ENCODE measurements around the gene DNAH3. TPM values are rescaled to one million over a fixed set of nuclear protein-coding genes. Genes with fewer than 3 reads are reported as not detected.
A peak's percentile ranks its signal among the peaks of the same experiment; 100 is the strongest.
"Not testable (repeated sequence)": the region's sequence is repeated elsewhere in the genome, so short reads cannot be mapped to it uniquely, and the experiment has no call there.

The DNAH3 gene
- total RNA-seq, 2 donors from 2014 or later = 0.03 TPM; not detected in 1

DNA sequence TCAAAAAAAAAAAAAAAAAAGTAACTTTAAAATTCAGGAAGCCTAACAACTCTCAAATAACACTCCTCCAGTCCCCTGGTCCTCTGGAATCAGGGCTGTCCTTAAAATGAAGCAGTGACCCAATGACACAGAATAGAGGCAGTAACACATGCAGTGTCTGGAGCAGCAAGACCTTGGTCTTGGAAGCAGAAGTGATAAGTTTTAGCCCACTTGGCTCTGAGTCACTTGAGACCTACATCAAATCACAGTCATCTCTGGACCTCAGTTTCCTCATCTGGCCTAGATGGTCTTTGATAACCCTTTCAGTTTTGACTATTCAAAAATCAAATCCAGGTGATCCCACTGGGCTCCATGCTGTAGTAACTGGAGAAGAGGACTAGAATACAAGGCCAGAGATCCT is 211.0 kb downstream of the DNAH3 start:
- DNase-seq (ENCODE audit: low spot score) = no peak
- Mint-ChIP-seq H3K4me3 (peak overlapping the region; percentile 48), H3K9me3 (no peaks in the 10 kb centered on the region), H3K27ac (peak overlapping the region in 1 of 2 donors; percentile 72), H3K4me1 (ENCODE audit: low read depth in 2 of 2) (peaks cover 30 to 46% of the 10 kb centered on the region in 2 donors), H3K36me3 (no peaks in the 10 kb centered on the region), H3K27me3 (no peaks in the 10 kb centered on the region)
- peak; percentile 62 to 73 for ATAC-seq

GRCh38 chr16:20938426-20938825 is 212.2 kb downstream of the DNAH3 start:
- Mint-ChIP-seq H3K9me3 (no peaks in the 10 kb centered on the region), H3K27ac (peak overlapping the region; percentile 75 to 80), H3K4me3 (peak overlapping the region; percentile 65), H3K36me3 (no peaks in the 10 kb centered on the region), H3K4me1 (ENCODE audit: low read depth in 2 of 2) (peaks cover 23 to 34% of the 10 kb centered on the region in 2 donors), H3K27me3 (no peaks in the 10 kb centered on the region)
- DNase-seq (ENCODE audit: low spot score) (no peak), ATAC-seq (peak; percentile 80 to 85)

- H3K9me3 Mint-ChIP-seq = no peaks in the 10 kb centered on the region
- DNase-seq (ENCODE audit: low spot score) = no peak
- H3K4me1 Mint-ChIP-seq (ENCODE audit: low read depth in 2 of 2) = peaks cover 21 to 31% of the 10 kb centered on the region in 2 donors
- no peaks in the 10 kb centered on the region for H3K36me3 Mint-ChIP-seq
- no peaks in the 10 kb centered on the region for H3K27me3 Mint-ChIP-seq
- peak overlapping the region; percentile 65 for H3K4me3 Mint-ChIP-seq
- no peak for ATAC-seq
- peak overlapping the region; percentile 75 to 80 for H3K27ac Mint-ChIP-seq
Observed at GRCh38 chr16:20937736-20938135, 212.9 kb downstream of the DNAH3 start.

- ATAC-seq (no peak), DNase-seq (ENCODE audit: low spot score) (no peak)
- peaks cover 6 to 10% of the 10 kb centered on the region in 2 donors for H3K4me1 Mint-ChIP-seq (ENCODE audit: low read depth in 2 of 2)
- H3K4me3 Mint-ChIP-seq = no peak overlapping the region
- H3K27me3 Mint-ChIP-seq = no peaks in the 10 kb centered on the region
- no peak overlapping the region for H3K27ac Mint-ChIP-seq
- no peaks in the 10 kb centered on the region for H3K36me3 Mint-ChIP-seq
- no peaks in the 10 kb centered on the region for H3K9me3 Mint-ChIP-seq
Observed at GRCh38 chr16:20933589-20933988, 217.1 kb downstream of the DNAH3 start.

DNA sequence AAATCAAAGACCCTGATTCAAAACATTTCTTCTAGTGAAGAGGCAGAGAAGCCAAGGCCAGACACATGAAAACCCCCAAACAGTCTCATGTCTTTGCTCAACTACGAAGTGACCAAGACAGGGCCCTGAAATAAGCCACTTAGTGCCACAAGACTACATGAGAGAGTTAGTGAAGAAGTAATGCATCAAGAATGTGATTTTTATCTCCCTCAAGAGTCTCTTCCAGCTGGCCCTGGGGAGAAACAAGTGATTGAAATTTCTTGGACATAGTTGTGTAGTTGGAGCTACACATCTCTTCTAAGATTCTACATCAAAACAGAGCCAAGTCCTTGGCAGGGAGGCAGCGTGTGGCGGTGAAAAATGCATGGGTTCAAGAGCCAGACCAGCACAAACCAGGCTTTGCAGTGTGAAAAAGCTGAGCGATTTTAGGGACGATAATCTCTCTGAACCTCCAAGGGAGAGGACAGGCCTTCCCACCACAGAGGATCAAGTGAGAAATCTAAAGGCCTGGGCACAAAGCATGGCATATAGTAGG is 219.5 kb downstream of the DNAH3 start:
- H3K4me1 Mint-ChIP-seq (ENCODE audit: low read depth in 2 of 2) = peaks cover 0 to 3% of the 10 kb centered on the region in 2 donors
- no peak overlapping the region for H3K27ac Mint-ChIP-seq
- DNase-seq (ENCODE audit: low spot score) (no peak), ATAC-seq (no peak)
- H3K9me3 Mint-ChIP-seq = no peaks in the 10 kb centered on the region
- H3K36me3 Mint-ChIP-seq = no peaks in the 10 kb centered on the region
- no peaks in the 10 kb centered on the region for H3K27me3 Mint-ChIP-seq
- no peak overlapping the region for H3K4me3 Mint-ChIP-seq

GRCh38 chr16:20930365-20930690 is 220.3 kb downstream of the DNAH3 start:
- H3K36me3 Mint-ChIP-seq = peaks cover 7% of the 10 kb centered on the region
- no peak for DNase-seq (ENCODE audit: low spot score)

GRCh38 chr16:20929676-20930364 is 220.8 kb downstream of the DNAH3 start:
- not testable (repeated sequence) for ATAC-seq; H3K27ac Mint-ChIP-seq; DNase-seq (ENCODE audit: low spot score); H3K9me3 Mint-ChIP-seq; H3K36me3 Mint-ChIP-seq; H3K4me3 Mint-ChIP-seq; H3K4me1 Mint-ChIP-seq (ENCODE audit: low read depth in 2 of 2); H3K27me3 Mint-ChIP-seq

More at GRCh38 chr16:20930365-20930690, 220.3 kb downstream of the DNAH3 start:
- Mint-ChIP-seq H3K9me3 (no peaks in the 10 kb centered on the region), H3K4me1 (ENCODE audit: low read depth in 2 of 2) (peaks cover 0 to 3% of the 10 kb centered on the region in 2 donors), H3K27ac (no peak overlapping the region), H3K27me3 (no peaks in the 10 kb centered on the region), H3K4me3 (no peak overlapping the region)
- ATAC-seq = no peak

GRCh38 chr16:20928774-20929411 is 221.8 kb downstream of the DNAH3 start:
- no peak overlapping the region for H3K4me3 Mint-ChIP-seq
- H3K9me3 Mint-ChIP-seq = no peaks in the 10 kb centered on the region
- ATAC-seq (no peak), DNase-seq (ENCODE audit: low spot score) (no peak)
- H3K27me3 Mint-ChIP-seq = no peaks in the 10 kb centered on the region
- H3K36me3 Mint-ChIP-seq = peaks cover 7% of the 10 kb centered on the region
- peaks cover 0 to 3% of the 10 kb centered on the region in 2 donors for H3K4me1 Mint-ChIP-seq (ENCODE audit: low read depth in 2 of 2)
- H3K27ac Mint-ChIP-seq = no peak overlapping the region

DNA sequence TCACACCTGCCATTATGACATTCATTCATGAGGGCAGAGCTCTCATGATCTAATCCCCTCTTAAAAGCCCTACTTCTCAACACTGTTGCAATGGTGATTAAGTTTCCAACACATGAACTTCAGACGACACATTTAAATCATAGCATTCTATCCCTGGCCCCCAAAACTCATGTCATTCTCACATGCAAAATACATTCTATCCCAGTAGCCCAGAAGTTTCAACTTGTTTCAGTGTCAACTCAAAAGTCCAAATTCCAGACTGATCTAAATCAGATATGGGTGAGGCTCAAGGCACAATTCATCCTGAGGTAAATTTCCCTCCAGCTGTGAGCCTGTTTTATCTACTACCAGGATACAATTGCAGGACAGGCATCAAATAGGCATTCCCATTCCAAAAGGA is 224.9 kb downstream of the DNAH3 start:
- H3K9me3 Mint-ChIP-seq = no peaks in the 10 kb centered on the region
- no peak overlapping the region for H3K4me3 Mint-ChIP-seq
- peaks cover 0 to 3% of the 10 kb centered on the region in 2 donors for H3K4me1 Mint-ChIP-seq (ENCODE audit: low read depth in 2 of 2)
- ATAC-seq = no peak
- no peak for DNase-seq (ENCODE audit: low spot score)
- peaks cover 11% of the 10 kb centered on the region for H3K36me3 Mint-ChIP-seq
- H3K27ac Mint-ChIP-seq = no peak overlapping the region
- no peaks in the 10 kb centered on the region for H3K27me3 Mint-ChIP-seq

DNA sequence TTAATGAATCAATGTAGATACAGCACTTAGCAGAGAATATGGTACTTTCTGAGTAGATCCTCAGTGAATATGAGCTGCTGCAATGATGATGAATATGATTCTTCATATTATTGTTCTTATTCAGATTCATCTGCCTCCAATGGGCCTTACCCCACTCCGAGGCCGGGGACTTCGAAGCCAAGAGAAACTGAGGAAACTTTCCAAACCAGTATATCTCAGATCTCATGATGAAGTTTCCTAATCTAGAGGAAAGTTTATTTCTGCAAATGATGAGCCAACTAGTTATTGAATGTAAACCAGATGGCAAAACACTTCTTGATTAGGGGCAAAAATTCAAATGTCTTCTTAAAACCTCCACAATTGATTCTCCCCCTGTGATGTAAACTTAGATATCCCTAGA is 226.8 kb downstream of the DNAH3 start:
- DNase-seq (ENCODE audit: low spot score) = no peak
- H3K4me3 Mint-ChIP-seq = no peak overlapping the region
- no peak for ATAC-seq
- peaks cover 5% of the 10 kb centered on the region in 2 donors for H3K4me1 Mint-ChIP-seq (ENCODE audit: low read depth in 2 of 2)
- peak overlapping the region in 1 of 2 donors; percentile 20 for H3K27ac Mint-ChIP-seq
- H3K36me3 Mint-ChIP-seq = peaks cover 11% of the 10 kb centered on the region
- no peaks in the 10 kb centered on the region for H3K9me3 Mint-ChIP-seq
- no peaks in the 10 kb centered on the region for H3K27me3 Mint-ChIP-seq

- no peaks in the 10 kb centered on the region for H3K9me3 Mint-ChIP-seq
- peaks cover 19 to 25% of the 10 kb centered on the region in 2 donors for H3K4me1 Mint-ChIP-seq (ENCODE audit: low read depth in 2 of 2)
- no peak overlapping the region for H3K27ac Mint-ChIP-seq
- H3K36me3 Mint-ChIP-seq = peaks cover 26% of the 10 kb centered on the region
- ATAC-seq (no peak), DNase-seq (ENCODE audit: low spot score) (no peak)
- no peaks in the 10 kb centered on the region for H3K27me3 Mint-ChIP-seq
- no peak overlapping the region for H3K4me3 Mint-ChIP-seq
Observed at GRCh38 chr16:20920799-20921198, 229.8 kb downstream of the DNAH3 start.

GRCh38 chr16:20920091-20920490 is 230.6 kb downstream of the DNAH3 start:
- DNase-seq (ENCODE audit: low spot score) = no peak
- H3K9me3 Mint-ChIP-seq = no peaks in the 10 kb centered on the region

GRCh38 chr16:20918486-20919239 is 232.0 kb downstream of the DNAH3 start:
- Mint-ChIP-seq H3K36me3 (peaks cover 21% of the 10 kb centered on the region), H3K4me1 (ENCODE audit: low read depth in 2 of 2) (peaks cover 22 to 25% of the 10 kb centered on the region in 2 donors), H3K9me3 (no peaks in the 10 kb centered on the region), H3K4me3 (no peak overlapping the region), H3K27ac (peak overlapping the region; percentile 22 to 44), H3K27me3 (no peaks in the 10 kb centered on the region)
- no peak for ATAC-seq
- no peak for DNase-seq (ENCODE audit: low spot score)

More at GRCh38 chr16:20920091-20920490, 230.6 kb downstream of the DNAH3 start:
- ATAC-seq = no peak
- H3K27me3 Mint-ChIP-seq = no peaks in the 10 kb centered on the region
- H3K4me1 Mint-ChIP-seq (ENCODE audit: low read depth in 2 of 2) = peaks cover 19 to 25% of the 10 kb centered on the region in 2 donors
- peaks cover 22% of the 10 kb centered on the region for H3K36me3 Mint-ChIP-seq
- no peak overlapping the region for H3K27ac Mint-ChIP-seq
- no peak overlapping the region for H3K4me3 Mint-ChIP-seq

GRCh38 chr16:20916942-20917341 is 233.7 kb downstream of the DNAH3 start:
- DNase-seq (ENCODE audit: low spot score) (no peak), ATAC-seq (no peak)
- peak overlapping the region in 1 of 2 donors; percentile 67 for H3K27ac Mint-ChIP-seq
- no peak overlapping the region for H3K4me3 Mint-ChIP-seq
- H3K36me3 Mint-ChIP-seq = peaks cover 18% of the 10 kb centered on the region
- H3K27me3 Mint-ChIP-seq = no peaks in the 10 kb centered on the region
- H3K9me3 Mint-ChIP-seq = no peaks in the 10 kb centered on the region
- peaks cover 23 to 25% of the 10 kb centered on the region in 2 donors for H3K4me1 Mint-ChIP-seq (ENCODE audit: low read depth in 2 of 2)
